Neutrophil (primary cell): ENCODE data around the gene NRXN3.

Experiments
- H3K27ac ChIP-seq: fragments of 200-600 bp; sonication (generic); 2 replicates; pipeline ENCODE4 v1.5.1; 2016; ENCODE audit warnings: mild to moderate bottlenecking, moderate library complexity
- H3K27me3 ChIP-seq: fragments of 200-600 bp; sonication (generic); 2 replicates; pipeline ENCODE4 v1.6.0; 2016; ENCODE audit warnings: mild to moderate bottlenecking
- H3K36me3 ChIP-seq: fragments of 200-600 bp; sonication (generic); 2 replicates; pipeline ENCODE4 v1.5.1; 2017
- H3K4me1 ChIP-seq, 2 experiments: fragments of 200-600 bp in 1 of 2; sonication (generic) in 1 of 2; 1 replicate in 1 of 2; 2 replicates in 1 of 2; pipeline versions ENCODE4 v1.5.1 to v1.6.1; 2013 to 2016; ENCODE audit warnings: low read depth in 1 of 2, low read length in 1 of 2, mild to moderate bottlenecking in 1 of 2, moderate library complexity in 1 of 2; ENCODE audit not compliant: control insufficient read depth in 1 of 2, insufficient read depth in 1 of 2
- H3K4me3 ChIP-seq, 2 experiments: fragments of 200-600 bp in 1 of 2; sonication (generic) in 1 of 2; 1 replicate in 1 of 2; 2 replicates in 1 of 2; pipeline ENCODE4 v1.5.1; 2013 to 2016; ENCODE audit warnings: low read depth in 1 of 2, low read length in 1 of 2, mild to moderate bottlenecking in 1 of 2, moderate library complexity in 1 of 2
- H3K9me3 ChIP-seq: fragments of 200-600 bp; sonication (generic); 2 replicates; pipeline ENCODE4 v1.5.1; 2016
- CTCF ChIP-seq: fragments of 200-600 bp; sonication (generic); IDR thresholded peaks from 2 replicates; pipeline ENCODE4 v1.5.1; 2016; ENCODE audit warnings: antibody characterized with exemption

The NRXN3 gene

GRCh38 chr14:79578470-79578869, 1408.3 kb downstream of the NRXN3 start:
- H3K4me3 ChIP-seq, result no peak overlapping the region
- no peak for TF ChIP-seq CTCF
- H3K27me3 ChIP-seq, result no peaks in the 10 kb centered on the region
- H3K27ac ChIP-seq, result no peak overlapping the region
- no peaks in the 10 kb centered on the region for H3K4me1 ChIP-seq
- H3K36me3 ChIP-seq, result no peaks in the 10 kb centered on the region
- H3K9me3 ChIP-seq, result no peaks in the 10 kb centered on the region

- Histone ChIP-seq H3K27me3 (no peaks in the 10 kb centered on the region), H3K9me3 (no peaks in the 10 kb centered on the region), H3K4me3 (no peak overlapping the region), H3K4me1 (no peaks in the 10 kb centered on the region), H3K36me3 (no peaks in the 10 kb centered on the region), H3K27ac (no peak overlapping the region)
- no peak for TF ChIP-seq CTCF
Measured at GRCh38 chr14:79580414-79580813, 1410.2 kb downstream of the NRXN3 start.

GRCh38 chr14:79580906-79581305, 1410.7 kb downstream of the NRXN3 start:
- no peak overlapping the region for H3K4me3 ChIP-seq
- H3K9me3 ChIP-seq, result no peaks in the 10 kb centered on the region
- H3K36me3 ChIP-seq, result no peaks in the 10 kb centered on the region
- H3K4me1 ChIP-seq, result no peaks in the 10 kb centered on the region
- TF ChIP-seq CTCF, result no peak
- H3K27ac ChIP-seq, result no peak overlapping the region
- H3K27me3 ChIP-seq, result no peaks in the 10 kb centered on the region

- Histone ChIP-seq H3K27ac (no peak overlapping the region), H3K4me3 (no peak overlapping the region), H3K9me3 (no peaks in the 10 kb centered on the region), H3K36me3 (no peaks in the 10 kb centered on the region), H3K4me1 (no peaks in the 10 kb centered on the region), H3K27me3 (no peaks in the 10 kb centered on the region)
- no peak for TF ChIP-seq CTCF
Measured at GRCh38 chr14:79581912-79582576, 1411.9 kb downstream of the NRXN3 start.

- no peak for TF ChIP-seq CTCF
- Histone ChIP-seq H3K27me3 (no peaks in the 10 kb centered on the region), H3K27ac (no peak overlapping the region), H3K9me3 (no peaks in the 10 kb centered on the region), H3K4me3 (no peak overlapping the region), H3K4me1 (no peaks in the 10 kb centered on the region), H3K36me3 (no peaks in the 10 kb centered on the region)
Measured at GRCh38 chr14:79583738-79584408, 1413.7 kb downstream of the NRXN3 start.
